IMR-90 (cell line): ENCODE data around the gene SEZ6L.

Experiments
- POLR2A ChIP-seq: IDR thresholded peaks from 2 replicates; pipeline ENCODE4 v1.6.1; 2012; ENCODE audit warnings: mild to moderate bottlenecking, low read depth, low read length
- TF ChIP-seq, protein P1 (sequence below): conservative IDR thresholded peaks from 2 replicates; pipeline ENCODE4 v1.5.1; 2012; ENCODE audit warnings: mild to moderate bottlenecking, low read depth, low read length, improper control_type of control experiment

DNA sequence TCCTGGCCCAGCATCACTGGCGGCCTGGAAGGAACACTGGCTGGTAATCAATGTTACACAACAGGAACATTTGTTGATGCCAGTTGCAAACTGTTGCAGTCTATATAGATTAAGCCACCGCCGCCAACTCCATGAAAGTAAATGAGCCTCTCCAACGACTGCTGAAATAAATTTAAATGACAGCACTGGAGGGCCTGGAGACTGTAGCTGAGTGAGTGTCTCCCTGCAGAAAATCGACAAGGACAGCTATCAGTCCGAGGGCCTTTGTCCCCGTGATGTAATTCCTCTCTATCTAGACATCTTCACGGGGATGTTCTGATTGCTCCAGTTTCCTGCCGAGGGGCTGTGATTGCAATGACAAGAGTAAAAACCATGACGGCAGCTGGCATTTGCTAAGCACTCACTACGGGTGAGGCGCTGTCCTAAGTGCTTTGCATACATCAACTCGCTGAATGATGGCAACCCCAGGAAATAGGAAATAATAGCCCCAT lies 120.4 kb downstream of the SEZ6L start:
- TF ChIP-seq, protein P1, sequence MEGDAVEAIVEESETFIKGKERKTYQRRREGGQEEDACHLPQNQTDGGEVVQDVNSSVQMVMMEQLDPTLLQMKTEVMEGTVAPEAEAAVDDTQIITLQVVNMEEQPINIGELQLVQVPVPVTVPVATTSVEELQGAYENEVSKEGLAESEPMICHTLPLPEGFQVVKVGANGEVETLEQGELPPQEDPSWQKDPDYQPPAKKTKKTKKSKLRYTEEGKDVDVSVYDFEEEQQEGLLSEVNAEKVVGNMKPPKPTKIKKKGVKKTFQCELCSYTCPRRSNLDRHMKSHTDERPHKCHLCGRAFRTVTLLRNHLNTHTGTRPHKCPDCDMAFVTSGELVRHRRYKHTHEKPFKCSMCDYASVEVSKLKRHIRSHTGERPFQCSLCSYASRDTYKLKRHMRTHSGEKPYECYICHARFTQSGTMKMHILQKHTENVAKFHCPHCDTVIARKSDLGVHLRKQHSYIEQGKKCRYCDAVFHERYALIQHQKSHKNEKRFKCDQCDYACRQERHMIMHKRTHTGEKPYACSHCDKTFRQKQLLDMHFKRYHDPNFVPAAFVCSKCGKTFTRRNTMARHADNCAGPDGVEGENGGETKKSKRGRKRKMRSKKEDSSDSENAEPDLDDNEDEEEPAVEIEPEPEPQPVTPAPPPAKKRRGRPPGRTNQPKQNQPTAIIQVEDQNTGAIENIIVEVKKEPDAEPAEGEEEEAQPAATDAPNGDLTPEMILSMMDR: no peak
- TF ChIP-seq POLR2A: no peak
